Measurements from ENCODE around the gene VTI1A. TPM values are rescaled to one million over a fixed set of nuclear protein-coding genes. Genes with fewer than 3 reads are reported as not detected.

VTI1A gene
- total and polyA plus RNA-seq, 4 donors = 23.5 to 46.7 (median 34.3) TPM

DNA sequence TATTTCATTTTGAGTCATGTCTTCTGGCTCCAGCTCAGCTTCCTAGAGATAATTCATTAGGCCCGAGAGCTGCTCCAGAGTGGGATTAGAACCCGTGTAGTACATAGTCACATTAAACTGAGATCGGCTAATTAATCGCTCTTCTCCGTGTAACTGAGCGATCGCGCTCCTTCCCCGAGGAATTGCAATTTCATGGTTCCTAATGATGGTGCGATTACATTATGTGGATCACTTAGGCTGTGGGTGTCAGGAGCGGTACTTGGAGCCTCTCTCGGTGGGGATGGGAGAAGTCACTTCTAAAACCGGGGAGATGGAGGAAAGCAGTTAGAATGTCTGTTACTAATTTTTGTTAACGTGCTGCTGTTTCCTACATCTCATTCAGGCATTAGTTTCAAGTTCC lies 380.1 kb downstream of the VTI1A start:
- no peaks in the 10 kb centered on the region for H3K9me3 ChIP-seq (ENCODE audit: control insufficient read depth, insufficient read depth, low read length)
- no peaks in the 10 kb centered on the region for H3K27me3 ChIP-seq (ENCODE audit: control insufficient read depth, insufficient read depth, low read length)
- peaks cover 8% of the 10 kb centered on the region for H3K36me3 ChIP-seq (ENCODE audit: control insufficient read depth, insufficient read depth, low read length)
- WGBS (ENCODE audit: insufficient coverage) = 50% methylated on average over 11 of the region's 14 CpGs
- peaks cover 4% of the 10 kb centered on the region for H3K4me1 ChIP-seq (ENCODE audit: control insufficient read depth, insufficient read depth, low read length)
- no peak overlapping the region for H3K27ac ChIP-seq (ENCODE audit: low read depth, low read length)
- DNase-seq (ENCODE audit: low read depth in 4 of 6, low spot score in 6 of 6) = peak in 1 of 6 donors; percentile 63
- no peak overlapping the region for H3K4me3 ChIP-seq (ENCODE audit: low read depth, low read length)

DNA sequence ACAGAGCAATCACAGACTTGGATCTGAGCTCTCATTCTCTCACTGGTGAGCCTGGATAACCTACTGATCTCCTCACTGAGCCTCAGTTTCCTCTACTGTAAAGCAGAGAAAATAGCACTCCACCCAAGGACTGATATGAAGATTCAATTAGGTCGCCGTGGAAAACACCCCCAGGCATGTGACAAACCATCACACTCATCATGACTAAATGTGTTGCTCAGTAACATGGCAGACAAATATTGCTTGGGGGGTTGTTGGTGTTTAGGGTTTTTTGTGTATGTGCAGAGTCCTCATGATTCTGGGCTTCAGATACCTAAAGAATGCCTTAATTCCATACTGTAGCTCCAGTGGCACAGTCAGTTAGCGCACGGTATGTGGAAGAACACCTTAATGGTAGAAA lies 380.9 kb downstream of the VTI1A start:
- Histone ChIP-seq H3K9me3 (ENCODE audit: control insufficient read depth, insufficient read depth, low read length) (no peaks in the 10 kb centered on the region), H3K27me3 (ENCODE audit: control insufficient read depth, insufficient read depth, low read length) (no peaks in the 10 kb centered on the region), H3K4me3 (ENCODE audit: low read depth, low read length) (no peak overlapping the region), H3K27ac (ENCODE audit: low read depth, low read length) (no peak overlapping the region), H3K4me1 (ENCODE audit: control insufficient read depth, insufficient read depth, low read length) (peaks cover 4% of the 10 kb centered on the region), H3K36me3 (ENCODE audit: control insufficient read depth, insufficient read depth, low read length) (peaks cover 8% of the 10 kb centered on the region)
- no peak for DNase-seq (ENCODE audit: low read depth in 4 of 6, low spot score in 6 of 6)
- WGBS (ENCODE audit: insufficient coverage) = no CpG with 5 or more reads among the region's 4 CpGs

DNA sequence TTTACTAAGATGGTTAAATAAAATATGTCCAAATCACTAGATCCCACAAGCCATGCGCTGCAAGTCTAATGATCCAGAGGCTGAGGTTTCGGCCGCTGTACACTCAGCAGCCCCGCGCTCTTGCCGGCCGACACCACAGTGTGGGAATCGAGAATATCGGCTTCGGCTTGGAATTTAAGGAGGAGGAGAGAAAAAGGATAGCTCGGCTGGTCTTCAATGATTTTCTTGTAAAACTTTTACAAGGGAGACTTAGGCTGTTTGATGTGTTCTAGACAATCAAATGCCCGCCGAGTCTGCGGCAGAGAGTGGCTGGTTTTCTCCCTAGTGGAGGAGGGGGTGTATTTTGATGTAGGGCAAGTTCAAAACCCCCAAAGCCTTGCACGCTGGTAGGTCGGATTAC lies 384.8 kb downstream of the VTI1A start:
- no peaks in the 10 kb centered on the region for H3K27me3 ChIP-seq (ENCODE audit: control insufficient read depth, insufficient read depth, low read length)
- peaks cover 18% of the 10 kb centered on the region for H3K4me1 ChIP-seq (ENCODE audit: control insufficient read depth, insufficient read depth, low read length)
- 81% methylated on average over 15 of the region's 16 CpGs for WGBS (ENCODE audit: insufficient coverage)
- H3K36me3 ChIP-seq (ENCODE audit: control insufficient read depth, insufficient read depth, low read length) = no peaks in the 10 kb centered on the region
- H3K27ac ChIP-seq (ENCODE audit: low read depth, low read length) = no peak overlapping the region
- H3K4me3 ChIP-seq (ENCODE audit: low read depth, low read length) = no peak overlapping the region
- H3K9me3 ChIP-seq (ENCODE audit: control insufficient read depth, insufficient read depth, low read length) = no peaks in the 10 kb centered on the region
- no peak for DNase-seq (ENCODE audit: low read depth in 4 of 6, low spot score in 6 of 6)

DNA sequence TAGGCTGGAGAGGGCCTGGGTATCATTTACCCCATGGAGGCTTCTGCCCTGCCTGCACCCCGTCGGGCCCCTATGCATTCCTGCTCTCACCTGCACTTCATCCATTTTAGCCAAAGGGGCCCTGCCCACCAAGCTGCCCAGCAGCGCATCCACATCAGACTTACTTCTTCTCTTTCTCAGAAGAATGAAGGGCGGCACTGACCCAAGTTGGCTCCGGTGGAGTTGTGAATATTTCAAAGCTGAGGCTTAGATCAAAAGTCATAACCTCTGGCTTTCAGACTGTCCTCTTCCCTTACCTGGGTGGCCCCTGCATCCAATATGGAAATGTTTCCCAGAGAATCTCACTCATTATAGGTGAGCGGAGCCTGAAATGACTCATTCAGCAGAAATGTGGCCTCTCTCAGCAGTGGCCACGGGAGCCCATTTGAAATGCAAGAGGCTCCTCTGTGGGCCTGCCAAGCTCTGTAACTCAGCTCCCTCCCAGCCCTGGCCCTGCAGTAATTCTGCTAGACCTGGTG lies 385.4 kb downstream of the VTI1A start:
- WGBS (ENCODE audit: insufficient coverage) = 77% methylated on average over 5 of the region's 7 CpGs
- no peak for DNase-seq (ENCODE audit: low read depth in 4 of 6, low spot score in 6 of 6)
- H3K36me3 ChIP-seq (ENCODE audit: control insufficient read depth, insufficient read depth, low read length) = no peaks in the 10 kb centered on the region

DNA sequence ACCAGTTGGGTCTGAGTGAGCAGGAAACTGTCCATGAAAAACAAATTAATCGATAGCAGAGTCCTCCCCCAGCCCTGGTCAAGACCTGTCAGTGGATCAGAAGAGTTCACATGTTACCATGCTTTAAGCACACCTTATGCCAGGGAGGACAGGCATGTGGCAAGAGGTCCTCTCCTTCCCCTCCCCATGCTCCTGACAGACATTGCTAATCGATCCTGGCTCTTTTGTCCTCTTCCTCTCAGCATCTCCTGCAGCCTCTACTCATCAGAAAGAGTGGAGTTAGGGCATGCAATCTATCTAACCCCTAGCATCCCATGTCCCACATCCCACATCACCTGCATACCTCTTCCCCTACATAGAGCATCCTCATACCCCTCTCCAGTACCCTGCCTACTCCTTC lies 385.9 kb downstream of the VTI1A start:
- no peak for DNase-seq (ENCODE audit: low read depth in 4 of 6, low spot score in 6 of 6)
- no peak overlapping the region for H3K4me3 ChIP-seq (ENCODE audit: low read depth, low read length)
- H3K36me3 ChIP-seq (ENCODE audit: control insufficient read depth, insufficient read depth, low read length) = no peaks in the 10 kb centered on the region
- 74% methylated on average over 2 of the region's 2 CpGs for WGBS (ENCODE audit: insufficient coverage)
- peaks cover 2% of the 10 kb centered on the region for H3K27me3 ChIP-seq (ENCODE audit: control insufficient read depth, insufficient read depth, low read length)
- H3K9me3 ChIP-seq (ENCODE audit: control insufficient read depth, insufficient read depth, low read length) = no peaks in the 10 kb centered on the region
- H3K4me1 ChIP-seq (ENCODE audit: control insufficient read depth, insufficient read depth, low read length) = peaks cover 18% of the 10 kb centered on the region
- no peak overlapping the region for H3K27ac ChIP-seq (ENCODE audit: low read depth, low read length)

More for the DNA sequence above, 385.4 kb downstream of the VTI1A start:
- H3K4me3 ChIP-seq (ENCODE audit: low read depth, low read length) = no peak overlapping the region
- no peaks in the 10 kb centered on the region for H3K9me3 ChIP-seq (ENCODE audit: control insufficient read depth, insufficient read depth, low read length)
- no peaks in the 10 kb centered on the region for H3K27me3 ChIP-seq (ENCODE audit: control insufficient read depth, insufficient read depth, low read length)
- H3K4me1 ChIP-seq (ENCODE audit: control insufficient read depth, insufficient read depth, low read length) = peaks cover 18% of the 10 kb centered on the region
- no peak overlapping the region for H3K27ac ChIP-seq (ENCODE audit: low read depth, low read length)

DNA sequence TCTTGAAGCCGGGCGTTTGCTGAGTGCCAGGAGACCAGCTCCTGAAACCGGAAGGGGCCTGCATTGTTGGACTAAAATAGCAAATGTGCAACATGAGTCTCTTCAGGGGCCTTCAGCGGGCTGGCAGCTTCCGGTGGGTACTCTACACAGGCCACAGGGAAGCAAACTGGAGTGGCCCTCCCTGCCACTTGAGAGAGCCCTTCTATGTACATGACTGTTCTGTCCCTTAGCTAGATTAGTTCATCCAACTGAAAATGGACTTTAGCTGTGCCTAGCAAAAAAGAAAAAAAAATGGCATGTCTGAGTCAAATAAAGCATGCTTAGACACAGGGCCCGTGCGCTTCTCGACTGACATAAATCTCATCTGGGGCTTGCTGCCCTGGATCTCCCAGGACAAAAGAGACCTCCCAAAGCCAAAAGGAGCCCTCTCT lies 387.8 kb downstream of the VTI1A start:
- no peak overlapping the region for H3K4me3 ChIP-seq (ENCODE audit: low read depth, low read length)
- no peaks in the 10 kb centered on the region for H3K36me3 ChIP-seq (ENCODE audit: control insufficient read depth, insufficient read depth, low read length)
- peak in 1 of 6 donors; percentile 28 for DNase-seq (ENCODE audit: low read depth in 4 of 6, low spot score in 6 of 6)
- H3K27me3 ChIP-seq (ENCODE audit: control insufficient read depth, insufficient read depth, low read length) = peaks cover 2% of the 10 kb centered on the region
- 55% methylated on average over 8 of the region's 8 CpGs for WGBS (ENCODE audit: insufficient coverage)
- no peak overlapping the region for H3K27ac ChIP-seq (ENCODE audit: low read depth, low read length)
- H3K4me1 ChIP-seq (ENCODE audit: control insufficient read depth, insufficient read depth, low read length) = peaks cover 18% of the 10 kb centered on the region
- H3K9me3 ChIP-seq (ENCODE audit: control insufficient read depth, insufficient read depth, low read length) = no peaks in the 10 kb centered on the region

DNA sequence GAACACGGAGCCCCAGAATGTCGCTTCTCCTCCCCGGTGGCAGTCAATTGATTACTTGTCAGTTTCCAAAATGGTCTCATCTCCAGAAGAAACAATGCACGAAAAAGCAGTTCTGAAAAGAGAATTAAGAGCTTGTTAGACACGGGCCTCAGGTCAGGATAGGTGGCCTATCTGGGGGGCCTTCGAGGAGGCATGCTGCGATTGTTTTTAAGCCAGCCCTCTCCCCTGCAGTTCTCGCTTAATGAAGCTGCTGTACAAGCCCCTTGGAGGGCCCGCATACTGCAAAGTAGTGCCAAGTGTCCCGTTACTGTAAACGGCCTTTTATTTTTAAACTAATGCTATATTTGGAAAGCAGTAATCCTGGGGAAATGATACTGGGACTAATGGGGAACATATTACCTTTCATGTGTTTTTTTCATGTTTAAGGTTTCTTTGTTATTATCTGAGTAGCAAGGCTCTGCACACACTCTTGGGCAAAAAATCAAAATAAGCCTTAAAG lies 388.3 kb downstream of the VTI1A start:
- WGBS (ENCODE audit: insufficient coverage) = 28% methylated on average over 11 of the region's 11 CpGs
- Histone ChIP-seq H3K27me3 (ENCODE audit: control insufficient read depth, insufficient read depth, low read length) (peaks cover 2% of the 10 kb centered on the region), H3K27ac (ENCODE audit: low read depth, low read length) (no peak overlapping the region), H3K4me3 (ENCODE audit: low read depth, low read length) (no peak overlapping the region), H3K4me1 (ENCODE audit: control insufficient read depth, insufficient read depth, low read length) (peaks cover 18% of the 10 kb centered on the region), H3K9me3 (ENCODE audit: control insufficient read depth, insufficient read depth, low read length) (no peaks in the 10 kb centered on the region), H3K36me3 (ENCODE audit: control insufficient read depth, insufficient read depth, low read length) (no peaks in the 10 kb centered on the region)
- peak in 1 of 6 donors; percentile 74 for DNase-seq (ENCODE audit: low read depth in 4 of 6, low spot score in 6 of 6)

DNA sequence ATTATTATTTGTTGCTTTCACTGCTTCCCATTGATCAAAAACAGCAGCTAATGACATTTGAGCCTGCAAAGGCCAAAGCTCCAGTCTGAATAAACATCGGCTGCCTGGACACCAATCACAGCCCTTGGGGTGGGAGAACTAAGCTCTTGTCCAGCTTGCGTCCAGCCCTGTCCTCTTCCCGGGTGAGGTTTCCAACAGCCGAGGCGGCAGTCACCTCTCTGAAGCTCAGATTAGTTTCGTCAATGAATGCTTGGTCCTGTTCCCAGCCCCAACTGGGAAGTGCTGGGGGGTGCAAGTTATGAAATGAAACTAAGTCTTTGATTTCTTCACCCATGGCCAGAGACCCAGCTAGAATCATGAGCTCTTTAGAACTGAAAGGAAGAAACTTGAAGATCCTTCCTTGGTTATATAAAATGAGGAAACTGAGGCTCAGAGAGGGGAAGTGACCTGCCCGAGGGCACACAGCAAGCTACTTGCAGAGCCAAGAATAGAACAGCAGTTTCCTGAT lies 389.0 kb downstream of the VTI1A start:
- no peaks in the 10 kb centered on the region for H3K36me3 ChIP-seq (ENCODE audit: control insufficient read depth, insufficient read depth, low read length)
- peaks cover 2% of the 10 kb centered on the region for H3K27me3 ChIP-seq (ENCODE audit: control insufficient read depth, insufficient read depth, low read length)
- DNase-seq (ENCODE audit: low read depth in 4 of 6, low spot score in 6 of 6) = peak in 1 of 6 donors; percentile 30
- WGBS (ENCODE audit: insufficient coverage) = 72% methylated on average over 2 of the region's 7 CpGs
- H3K27ac ChIP-seq (ENCODE audit: low read depth, low read length) = no peak overlapping the region
- H3K4me3 ChIP-seq (ENCODE audit: low read depth, low read length) = no peak overlapping the region
- peaks cover 18% of the 10 kb centered on the region for H3K4me1 ChIP-seq (ENCODE audit: control insufficient read depth, insufficient read depth, low read length)
- no peaks in the 10 kb centered on the region for H3K9me3 ChIP-seq (ENCODE audit: control insufficient read depth, insufficient read depth, low read length)

DNA sequence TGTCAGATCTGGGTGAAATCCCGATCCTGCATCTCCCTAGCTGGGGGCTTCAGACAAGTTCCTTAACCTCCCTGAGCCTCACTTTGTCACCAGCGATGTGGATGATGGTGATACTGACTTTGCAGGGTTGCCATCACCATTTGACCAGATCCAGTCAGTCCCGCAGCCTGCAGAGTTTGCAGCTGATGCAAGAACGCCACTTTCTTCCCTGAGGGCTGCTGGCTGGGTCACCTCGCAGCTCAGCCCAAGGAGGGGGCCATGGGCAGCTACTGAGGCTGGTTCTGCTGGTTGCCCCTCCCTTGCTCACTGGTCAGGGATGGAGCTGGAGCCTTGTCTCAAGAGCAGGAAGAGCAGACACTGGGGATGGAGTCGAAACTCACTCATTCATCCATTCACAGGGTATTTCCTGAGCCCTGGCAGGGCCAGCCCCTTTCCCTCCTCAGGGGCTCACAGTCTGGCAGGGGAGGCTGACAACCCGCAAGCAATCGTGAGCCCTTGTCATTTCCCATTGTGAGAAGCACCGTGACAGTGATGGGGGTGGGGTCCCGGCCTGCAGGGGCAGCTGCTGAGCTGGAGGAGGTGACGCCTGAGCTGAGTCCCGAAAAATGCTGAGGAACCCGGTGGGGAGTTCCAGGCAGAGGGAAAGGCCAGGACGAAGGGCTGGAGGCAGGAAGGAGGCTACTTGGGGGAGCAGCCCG lies 391.9 kb downstream of the VTI1A start:
- peaks cover 23% of the 10 kb centered on the region for H3K4me1 ChIP-seq (ENCODE audit: control insufficient read depth, insufficient read depth, low read length)
- H3K27me3 ChIP-seq (ENCODE audit: control insufficient read depth, insufficient read depth, low read length) = peaks cover 2% of the 10 kb centered on the region
- WGBS (ENCODE audit: insufficient coverage) = 61% methylated on average over 15 of the region's 15 CpGs
- DNase-seq (ENCODE audit: low read depth in 4 of 6, low spot score in 6 of 6) = no peak
- H3K9me3 ChIP-seq (ENCODE audit: control insufficient read depth, insufficient read depth, low read length) = no peaks in the 10 kb centered on the region
- no peak overlapping the region for H3K4me3 ChIP-seq (ENCODE audit: low read depth, low read length)
- H3K36me3 ChIP-seq (ENCODE audit: control insufficient read depth, insufficient read depth, low read length) = no peaks in the 10 kb centered on the region
- H3K27ac ChIP-seq (ENCODE audit: low read depth, low read length) = no peak overlapping the region

Measured in spinal cord (tissue), 10 donors.